Kidney (tissue), 14 donors: ENCODE measurements around the gene SUB1. TPM values are rescaled to one million over a fixed set of nuclear protein-coding genes. Genes with fewer than 3 reads are reported as not detected.
A peak's percentile ranks its signal among the peaks of the same experiment; 100 is the strongest.

Experiments used
- DNase-seq, 5 donors: peaks; one replicate each; pipeline ENCODE4 v3.0.0-alpha.2; 2013 to 2020
- FAIRE-seq: peaks from 2 replicates; lab custom pipeline; 2012; peaks lifted over from hg19 to GRCh38; lab: Jason Lieb, UNC
- H3K27ac ChIP-seq, 2 donors: one replicate each; pipeline ENCODE4 v1.7.0; 2013; ENCODE audit warnings: low read depth in 2 of 2, low read length in 2 of 2, inconsistent platforms in 1 of 2
- H3K27me3 ChIP-seq: one replicate; pipeline ENCODE4 v1.7.1; 2013; ENCODE audit warnings: low read length, inconsistent platforms; ENCODE audit not compliant: control insufficient read depth, insufficient read depth
- H3K36me3 ChIP-seq, 3 donors: one replicate each; pipeline versions ENCODE4 v1.7.0 to v1.7.1; 2013; ENCODE audit warnings: low read length in 3 of 3, control low read depth in 1 of 3, inconsistent platforms in 1 of 3; ENCODE audit not compliant: insufficient read depth in 3 of 3, control insufficient read depth in 2 of 3
- H3K4me1 ChIP-seq, 3 donors: one replicate each; pipeline versions ENCODE4 v1.7.0 to v1.7.1; 2013; ENCODE audit warnings: low read length in 3 of 3, inconsistent platforms in 1 of 3, low read depth in 1 of 3; ENCODE audit not compliant: control insufficient read depth in 2 of 3, insufficient read depth in 2 of 3
- H3K4me3 ChIP-seq, 3 donors: one replicate each; pipeline versions ENCODE4 v1.7.0 to v1.8.1; 2013; ENCODE audit warnings: low read length in 3 of 3, control low read depth in 1 of 3, inconsistent platforms in 1 of 3
- H3K9ac ChIP-seq, 3 donors: one replicate each; pipeline versions ENCODE4 v1.7.0 to v1.7.1; 2013; ENCODE audit warnings: low read length in 3 of 3, control low read depth in 1 of 3, inconsistent platforms in 1 of 3
- H3K9me3 ChIP-seq, 3 donors: one replicate each; pipeline versions ENCODE4 v1.7.0 to v1.7.1; 2013; ENCODE audit warnings: low read length in 3 of 3, control low read depth in 1 of 3, inconsistent platforms in 1 of 3; ENCODE audit not compliant: control insufficient read depth in 2 of 3, insufficient read depth in 1 of 3
- CTCF ChIP-seq: IDR thresholded peaks from 3 replicates; pipeline ENCODE4 v1.5.1; 2012; ENCODE audit warnings: mild to moderate bottlenecking, moderate library complexity, borderline replicate concordance; ENCODE audit not compliant: insufficient read depth; ENCODE audit errors: extremely low read depth
- intact Hi-C: fragments of 100-400 bp; cut with DNase I; formaldehyde crosslinking; loops from one replicate; pipeline ENCODE4 v1.11.1; 2022
- polyA plus RNA-seq: library from polyadenylated mRNA; stranded (reverse); fragments of 350-450 nt; fragmentation: Illumina TruSeq; extraction: RNeasy Lipid Tissue Mini Kit (QIAGEN cat#74804); gene quantifications from one replicate; pipeline ENCODE4 v1.2.3, GENCODE V29; 2014; ENCODE audit warnings: low read depth, low replicate concordance; ENCODE audit not compliant: insufficient read depth
- total RNA-seq: library from RNA; stranded (reverse); fragmentation: NEBNext Ultra II Directional; extraction: Animal tissue kit (Norgen Biotek cat#: 25700); gene quantifications from one replicate; pipeline ENCODE4 v1.2.1, GENCODE V29; 2021
- donor health status: control.
- donor health status: control.
- donor health status: control.
- donor health status: control.
- donor health status: control.
- donor health status: DM: yes; HTN: yes; CAD: no.
- donor health status: Normal renal cell carcinoma (clear cell type).

The SUB1 gene
- total and polyA plus RNA-seq, 2 donors from 2014 or later = 167 to 292 TPM

GRCh38 chr5:32538031-32538547 is 47.3 kb upstream of the SUB1 start:
- H3K27me3 ChIP-seq = no peaks in the 10 kb centered on the region
- no peak for TF ChIP-seq CTCF
- DNase-seq = no peak
- no peak overlapping the region for H3K4me3 ChIP-seq
- no peak for FAIRE-seq
- H3K9me3 ChIP-seq = no peaks in the 10 kb centered on the region
- H3K27ac ChIP-seq = no peak overlapping the region
- no peaks in the 10 kb centered on the region for H3K4me1 ChIP-seq
- no peaks in the 10 kb centered on the region for H3K36me3 ChIP-seq
- H3K9ac ChIP-seq = no peak overlapping the region
- intact Hi-C loops = no loop called here

GRCh38 chr5:32539981-32540845 is 45.1 kb upstream of the SUB1 start:
- H3K4me3 ChIP-seq = no peak overlapping the region
- H3K36me3 ChIP-seq = no peaks in the 10 kb centered on the region
- FAIRE-seq (no peak), DNase-seq (no peak)
- H3K9ac ChIP-seq = no peak overlapping the region
- TF ChIP-seq CTCF = no peak
- no peak overlapping the region for H3K27ac ChIP-seq
- no peaks in the 10 kb centered on the region for H3K27me3 ChIP-seq
- intact Hi-C loops = no loop called here
- H3K4me1 ChIP-seq = no peaks in the 10 kb centered on the region
- H3K9me3 ChIP-seq = no peaks in the 10 kb centered on the region

- H3K4me3 ChIP-seq = no peak overlapping the region
- DNase-seq = peak in 2 of 5 donors; percentile 12 to 44
- no peaks in the 10 kb centered on the region for H3K4me1 ChIP-seq
- H3K27me3 ChIP-seq = no peaks in the 10 kb centered on the region
- no peak for TF ChIP-seq CTCF
- H3K36me3 ChIP-seq = no peaks in the 10 kb centered on the region
- no peak overlapping the region for H3K27ac ChIP-seq
- no peak overlapping the region for H3K9ac ChIP-seq
- FAIRE-seq = no peak
- no peaks in the 10 kb centered on the region for H3K9me3 ChIP-seq
- intact Hi-C loops = no loop called here
Observed at GRCh38 chr5:32541241-32541640, 44.1 kb upstream of the SUB1 start.
